ENCODE measurements around the gene KLHL30.
"Not testable (repeated sequence)": the region's sequence is repeated elsewhere in the genome, so short reads cannot be mapped to it uniquely, and the experiment has no call there.

Gene KLHL30

DNA sequence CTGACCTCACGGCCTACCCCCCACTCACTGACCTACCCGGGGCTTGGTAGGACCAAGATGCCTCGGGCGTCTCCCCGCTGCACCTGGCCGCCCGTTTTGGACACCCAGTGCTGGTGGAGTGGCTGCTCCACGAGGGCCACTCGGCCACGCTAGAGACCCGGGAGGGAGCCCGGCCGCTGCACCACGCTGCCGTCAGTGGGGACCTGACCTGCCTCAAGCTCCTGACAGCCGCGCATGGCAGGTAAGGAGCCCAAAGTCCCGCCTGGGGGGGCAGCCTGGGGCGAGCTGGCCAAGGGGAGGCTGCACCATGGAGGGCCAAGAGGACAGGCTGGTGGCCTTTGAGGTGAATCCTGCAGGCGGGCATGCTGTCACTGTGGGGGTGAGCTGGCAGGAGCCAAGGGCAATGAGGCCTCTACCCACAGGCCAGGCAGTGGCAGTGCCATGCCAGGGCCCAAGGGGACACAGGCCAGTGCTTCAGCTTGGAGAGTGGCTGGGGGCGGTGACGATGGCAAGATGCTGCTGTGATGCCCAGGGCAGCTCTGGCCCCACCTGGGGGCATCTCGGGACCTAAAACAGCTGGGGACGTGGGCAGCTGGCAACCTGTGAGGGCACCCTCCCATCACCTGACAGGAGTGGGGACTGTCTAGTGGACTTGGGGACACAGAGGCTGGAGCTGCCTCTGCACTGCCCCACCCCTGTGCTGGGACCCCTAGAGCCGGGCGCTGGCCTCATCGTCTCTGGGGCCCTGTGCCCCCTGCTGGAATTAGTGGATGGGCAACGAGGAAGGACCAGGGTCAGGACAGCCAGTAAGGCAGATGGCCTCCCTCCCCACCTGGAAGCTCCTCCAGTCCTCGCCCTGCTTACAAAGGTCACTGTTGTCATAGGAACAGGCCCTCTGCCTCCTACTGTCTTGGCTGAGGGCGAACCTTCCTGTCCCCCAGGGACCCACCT is 36.3 kb upstream of the KLHL30 start:
- in situ Hi-C loops (cut with MboI; ENCODE audit: low sequenced_read_pairs), result no loop called here

DNA sequence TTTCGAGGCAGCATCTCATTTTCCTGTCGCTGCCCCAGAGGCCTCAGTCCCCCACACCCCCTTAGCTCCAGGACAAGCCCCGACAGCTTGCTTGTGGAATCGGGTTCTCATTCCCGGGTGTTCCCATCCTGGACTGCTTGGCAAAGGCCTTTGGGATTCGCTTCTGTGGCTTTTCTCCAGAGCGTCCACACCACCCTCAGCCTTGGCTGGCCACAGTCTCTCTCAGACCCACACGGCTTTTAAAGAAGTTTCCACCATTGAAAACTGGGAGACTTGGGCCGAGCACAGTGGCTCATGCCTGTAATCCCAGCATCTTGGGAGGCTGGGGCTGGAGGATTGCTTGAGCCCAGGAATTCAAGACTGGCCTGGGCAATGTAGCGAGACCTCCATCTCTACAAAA is 35.6 kb upstream of the KLHL30 start:
- in situ Hi-C loops (cut with MboI; ENCODE audit: low sequenced_read_pairs), result no loop called here

DNA sequence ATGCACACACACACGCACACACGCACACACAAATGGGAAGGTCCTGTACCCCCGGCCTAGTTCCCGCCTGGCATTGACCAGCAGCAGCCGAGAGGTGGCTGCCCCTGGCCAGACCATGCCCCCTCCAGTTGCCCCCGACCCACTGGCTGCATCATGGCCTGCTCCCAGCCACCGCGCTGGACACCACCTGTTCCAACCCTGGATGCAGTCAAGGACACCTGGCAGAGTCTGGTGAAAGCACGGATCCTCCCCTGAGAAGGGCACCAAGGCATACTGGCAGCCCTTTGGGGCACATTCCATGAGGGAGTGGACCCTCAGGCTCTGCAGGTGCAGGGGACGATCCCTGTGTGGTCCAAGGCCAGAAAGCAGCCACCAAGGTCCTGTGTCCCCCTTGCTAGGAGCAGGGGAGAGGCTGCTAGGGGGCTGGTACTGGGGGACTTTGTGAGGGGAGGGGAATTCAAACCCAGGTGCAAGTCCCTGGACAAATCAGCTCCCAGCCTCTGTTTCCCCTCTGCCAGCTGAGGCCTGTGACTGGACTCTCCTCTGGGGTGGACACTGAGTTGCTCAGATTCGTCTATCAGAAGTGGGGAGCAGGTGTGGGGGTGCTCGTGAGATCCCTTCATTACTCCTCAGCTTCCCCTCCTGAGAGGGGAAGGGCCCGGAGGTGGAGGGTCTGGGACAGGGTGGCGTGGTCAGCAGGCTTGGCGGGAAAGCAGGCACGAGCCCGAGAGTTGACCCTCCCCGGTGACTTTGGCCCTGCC is 34.8 kb upstream of the KLHL30 start:
- in situ Hi-C loops (cut with MboI; ENCODE audit: low sequenced_read_pairs), result no loop called here

DNA sequence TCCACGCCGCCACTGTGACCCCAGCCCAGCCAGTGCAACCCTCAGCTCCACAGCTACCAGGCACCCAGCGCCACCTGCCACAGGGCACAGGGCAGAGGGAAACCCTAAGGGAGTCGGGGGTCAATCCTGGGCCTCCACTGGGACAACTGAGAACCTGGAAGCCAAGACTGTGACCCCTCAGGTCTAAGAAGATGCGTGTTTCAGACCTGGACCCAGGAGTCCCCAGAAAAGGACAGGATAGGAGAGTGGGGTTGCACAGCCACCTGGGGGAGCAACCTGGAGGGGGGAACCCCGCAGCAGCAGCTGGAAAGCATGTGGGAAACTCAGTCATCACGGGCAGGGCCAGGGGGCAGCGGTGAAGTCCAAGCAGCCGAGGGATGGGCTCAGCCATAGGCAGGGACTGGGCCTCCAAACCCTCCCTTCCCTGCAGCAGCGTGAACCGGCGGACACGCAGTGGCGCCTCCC is 34.2 kb upstream of the KLHL30 start:
- in situ Hi-C loops (cut with MboI; ENCODE audit: low sequenced_read_pairs), result no loop called here

DNA sequence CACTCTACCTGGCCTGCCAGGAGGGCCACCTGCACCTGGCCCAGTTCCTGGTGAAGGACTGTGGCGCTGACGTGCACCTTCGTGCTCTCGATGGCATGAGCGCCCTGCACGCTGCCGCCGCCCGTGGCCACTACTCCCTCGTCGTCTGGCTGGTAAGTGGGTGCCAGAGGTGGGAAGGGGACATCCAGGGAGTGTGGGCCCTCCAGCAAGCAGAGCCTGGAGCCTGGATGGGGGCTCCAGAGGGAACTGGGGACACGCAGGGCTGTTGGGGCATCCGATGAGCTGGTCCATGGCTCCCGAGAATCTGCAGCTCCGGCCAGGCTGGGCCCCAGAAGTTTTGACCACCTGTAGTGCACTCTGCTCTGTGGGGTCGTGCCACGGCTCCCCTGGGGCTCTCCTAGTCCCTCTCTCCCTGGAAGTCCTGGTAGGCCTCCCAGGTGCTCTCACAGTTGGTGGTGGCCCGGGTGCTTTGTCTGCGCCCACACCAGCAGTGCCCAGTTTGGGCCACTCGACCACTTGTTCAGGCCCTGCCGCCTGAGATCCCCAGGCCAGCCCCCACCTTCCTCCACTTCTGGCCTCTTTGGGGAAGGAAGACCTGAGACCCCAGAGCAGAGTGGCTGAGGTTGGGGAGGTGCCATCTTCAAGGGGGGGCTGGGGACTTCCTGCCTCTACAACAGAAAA is 33.6 kb upstream of the KLHL30 start:
- in situ Hi-C loops (cut with MboI; ENCODE audit: low sequenced_read_pairs), result no loop called here

DNA sequence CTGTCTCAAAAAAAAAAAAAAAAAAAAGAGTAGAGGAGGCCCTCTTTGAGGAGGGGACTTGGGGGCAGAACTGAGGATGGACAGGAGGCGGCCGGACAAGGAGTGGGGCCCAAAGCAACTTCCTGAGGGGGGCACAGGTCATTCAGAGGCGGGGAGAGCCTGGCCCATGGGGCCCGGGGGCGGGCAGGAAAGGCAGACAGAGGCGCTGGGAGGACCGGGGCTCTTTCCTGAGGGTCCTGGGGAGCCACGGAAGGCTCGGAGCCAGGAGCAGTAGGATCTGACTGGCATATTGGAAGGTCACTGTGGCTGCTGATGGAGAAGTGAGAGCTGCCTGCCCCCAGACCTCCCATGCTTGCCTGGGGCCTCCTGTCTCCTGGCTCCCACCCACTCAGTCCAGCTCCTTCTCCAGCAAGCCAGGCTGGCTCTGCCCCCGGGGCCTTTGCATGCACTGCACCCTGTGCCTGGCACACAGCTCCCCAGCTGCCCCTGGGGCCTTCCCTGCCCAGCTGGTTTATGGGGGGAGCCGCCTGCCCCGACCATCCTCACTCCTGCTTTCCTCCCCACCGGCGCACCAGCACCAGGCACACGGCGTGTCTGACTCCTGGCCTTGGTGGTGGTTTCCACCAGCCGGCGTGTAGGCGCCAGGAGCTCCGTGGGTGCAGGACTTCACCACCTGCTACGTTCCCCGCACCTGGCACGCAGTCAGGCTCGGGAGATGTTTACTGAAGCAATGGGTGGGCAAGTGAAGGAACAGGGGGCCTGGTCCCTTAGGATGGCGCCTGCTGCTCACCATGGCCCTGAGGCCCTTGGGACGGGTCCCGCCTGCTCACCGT is 32.7 kb upstream of the KLHL30 start:
- in situ Hi-C loops (cut with MboI; ENCODE audit: low sequenced_read_pairs), result no loop called here

DNA sequence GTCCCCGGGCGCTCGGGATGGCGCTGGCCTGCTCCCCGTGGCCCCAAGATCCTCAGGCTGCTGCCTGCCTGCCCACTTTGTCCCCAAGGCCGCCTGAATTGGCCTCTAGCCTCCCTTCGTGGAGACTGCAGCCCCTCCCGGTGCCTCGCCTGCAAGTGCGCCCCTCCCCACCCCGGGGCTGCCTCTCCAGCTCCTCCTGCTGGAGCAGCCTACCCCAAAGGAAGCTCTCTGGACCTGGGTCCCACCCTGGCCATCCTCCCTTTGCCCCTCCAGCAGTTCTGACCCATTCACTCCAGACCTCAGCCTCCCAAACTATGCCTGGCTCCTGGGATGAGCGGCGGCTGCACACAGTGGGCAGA is 32.1 kb upstream of the KLHL30 start:
- in situ Hi-C loops (cut with MboI; ENCODE audit: low sequenced_read_pairs), result no loop called here

DNA sequence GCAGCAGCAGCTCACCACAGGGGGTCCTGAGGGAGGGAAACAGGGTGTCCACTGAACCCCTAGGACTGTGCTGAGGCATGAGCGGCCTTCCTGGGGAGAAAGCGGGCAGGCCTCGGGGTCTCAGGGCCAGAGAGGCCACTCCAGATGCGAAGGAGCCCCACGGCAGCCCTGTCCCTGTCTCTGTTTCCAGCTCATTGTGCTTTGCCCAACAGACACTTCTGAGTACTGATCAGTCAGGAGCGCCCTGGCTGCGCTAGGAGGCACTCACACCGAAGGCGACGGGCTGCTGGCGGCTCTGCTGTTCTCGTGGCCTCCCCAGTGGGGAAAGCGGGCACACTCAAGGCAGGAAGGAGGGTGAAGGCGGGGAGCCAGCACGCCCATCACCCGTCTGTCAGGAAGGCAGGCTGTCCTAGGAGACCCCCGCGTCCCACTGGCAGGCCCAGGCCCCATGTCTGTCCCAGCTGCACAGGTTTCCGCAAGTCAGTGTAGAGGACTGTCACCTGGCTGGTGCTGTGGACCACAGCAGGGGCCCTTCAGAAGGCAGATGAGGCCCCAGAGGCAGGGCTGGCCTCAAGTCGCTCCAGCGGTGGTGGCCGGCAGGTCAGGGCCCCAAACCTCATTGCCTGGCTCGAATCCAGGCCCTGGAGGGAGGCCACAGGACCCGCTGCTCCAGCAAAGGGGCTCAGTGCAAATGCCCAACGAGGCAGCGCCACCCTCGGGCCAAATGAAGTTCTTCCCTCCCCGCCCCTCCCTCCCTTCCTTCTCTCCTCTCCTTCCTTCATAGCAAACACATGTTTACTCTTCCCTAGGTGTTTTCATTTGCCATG is 31.6 kb upstream of the KLHL30 start:
- in situ Hi-C loops (cut with MboI; ENCODE audit: low sequenced_read_pairs), result no loop called here

DNA sequence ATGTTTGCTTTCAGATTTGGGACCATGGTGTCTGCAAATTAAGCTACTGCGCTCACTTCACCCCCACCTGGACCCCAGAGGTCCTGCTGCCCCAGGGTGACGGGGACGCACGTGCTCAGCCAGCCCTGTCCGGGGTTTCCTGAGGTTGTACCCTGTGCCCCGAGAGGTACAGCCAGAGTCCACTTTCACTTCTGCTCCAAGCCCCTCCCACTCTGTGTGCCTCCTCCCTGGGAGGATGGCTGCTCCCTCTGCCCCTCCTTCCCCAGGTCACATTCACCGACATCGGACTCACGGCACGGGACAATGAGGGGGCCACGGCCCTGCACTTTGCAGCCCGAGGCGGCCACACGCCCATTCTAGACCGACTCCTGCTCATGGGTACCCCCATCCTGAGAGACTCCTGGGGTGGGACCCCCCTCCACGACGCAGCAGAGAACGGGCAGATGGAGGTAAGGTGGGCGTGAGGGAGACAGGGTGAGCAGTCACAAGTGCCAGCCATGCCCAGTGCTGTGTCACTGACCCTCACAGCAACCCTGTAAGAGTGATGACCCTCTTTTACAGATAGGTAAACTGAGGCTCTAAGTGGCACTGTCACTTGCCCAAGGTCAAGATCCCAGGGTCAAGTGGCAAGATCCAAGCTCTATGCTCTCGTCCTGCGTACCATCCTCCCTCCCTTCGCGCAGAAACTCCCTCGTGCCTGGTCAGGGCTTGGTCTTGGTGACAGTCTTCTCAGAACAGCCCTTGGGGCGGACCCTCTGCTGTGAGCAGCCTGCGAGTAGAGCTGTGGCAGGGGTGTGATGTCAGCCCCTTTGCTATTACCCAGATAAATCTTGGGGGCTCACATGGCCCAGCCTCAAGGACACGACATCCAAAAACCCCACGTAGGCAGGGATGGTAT is 30.7 kb upstream of the KLHL30 start:
- in situ Hi-C loops (cut with MboI; ENCODE audit: low sequenced_read_pairs), result no loop called here

DNA sequence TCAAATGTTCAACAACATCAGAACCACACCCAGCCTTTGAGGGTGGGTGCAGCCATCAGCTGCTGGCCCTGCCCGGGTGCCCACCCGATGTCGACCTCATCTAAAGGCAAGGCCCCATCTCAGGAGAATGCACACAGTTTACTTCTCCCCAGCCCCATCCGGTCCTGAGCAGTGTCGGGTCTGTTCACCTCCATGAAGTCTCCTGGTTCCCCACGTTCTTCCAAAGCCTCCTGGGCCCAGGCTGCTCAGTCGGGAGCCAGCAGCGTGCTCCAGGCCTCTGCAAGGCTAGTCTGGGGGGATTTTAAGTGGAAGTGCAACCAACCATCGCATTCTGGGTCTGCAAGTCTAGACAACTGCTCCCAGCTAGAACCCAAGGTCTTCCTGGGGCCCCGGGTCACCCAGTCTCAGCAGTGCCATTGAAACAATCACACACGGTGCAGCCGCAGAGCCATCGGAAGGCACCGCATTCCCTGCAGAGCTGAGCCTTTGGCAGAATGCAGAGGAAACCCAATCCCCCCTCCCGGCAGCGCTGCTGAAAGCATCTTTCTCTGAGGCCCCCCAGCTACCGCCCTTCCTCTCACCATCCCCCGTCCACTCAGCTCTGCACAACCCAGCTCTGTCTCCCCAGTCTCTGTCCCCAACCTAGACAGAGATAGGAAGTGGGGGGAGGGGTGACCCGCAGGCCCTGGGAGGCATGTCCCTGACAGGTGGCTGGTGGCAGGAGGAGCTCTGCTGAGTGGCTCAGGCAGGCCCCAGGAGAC is 29.9 kb upstream of the KLHL30 start:
- in situ Hi-C loops (cut with MboI; ENCODE audit: low sequenced_read_pairs), result no loop called here

DNA sequence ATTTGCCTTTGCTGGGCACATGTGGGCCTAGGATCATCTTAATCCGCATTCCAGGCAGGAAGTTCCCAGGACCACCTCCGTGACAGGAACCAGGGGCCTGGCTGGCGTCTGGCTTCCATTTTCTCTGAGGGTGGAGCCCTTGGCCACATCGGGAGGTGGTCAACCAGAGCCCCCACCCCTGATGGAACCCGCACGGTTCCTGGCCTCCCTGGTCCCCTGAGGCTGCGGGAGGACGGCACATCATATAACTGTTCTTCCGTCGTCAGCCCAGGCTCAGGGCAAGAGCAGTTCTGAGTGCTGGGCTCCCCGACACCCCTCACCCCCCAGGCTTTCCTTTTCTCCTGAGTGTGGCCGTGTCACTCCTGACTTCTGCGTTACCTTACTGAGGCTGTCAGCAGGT is 24.9 kb upstream of the KLHL30 start:
- in situ Hi-C loops (cut with MboI; ENCODE audit: low sequenced_read_pairs), result no loop called here

DNA sequence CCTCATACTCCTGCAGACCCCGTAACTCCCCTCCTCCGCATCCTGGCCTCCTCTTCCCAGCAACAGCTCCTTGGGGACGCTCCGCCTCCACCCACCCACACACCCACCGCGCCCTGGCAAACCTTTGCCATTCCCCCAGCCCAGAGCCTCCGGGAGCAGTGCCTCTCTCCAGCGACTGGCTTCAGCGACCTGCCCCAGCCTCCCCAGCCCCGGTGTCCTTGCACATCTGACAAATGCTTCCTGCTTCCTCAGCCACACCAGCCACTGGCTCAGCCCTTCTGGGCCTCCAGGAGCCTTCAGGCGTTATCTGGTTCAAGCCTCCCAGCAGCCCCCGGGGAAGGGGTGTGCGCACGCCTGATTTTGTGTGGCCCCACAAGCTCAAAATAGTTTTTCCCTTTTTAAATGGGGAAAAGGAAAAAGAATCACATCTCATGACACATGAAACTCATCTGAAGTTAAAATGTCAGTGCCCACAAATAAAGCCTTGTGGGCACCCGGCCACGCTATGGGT is 24.1 kb upstream of the KLHL30 start:
- in situ Hi-C loops (cut with MboI; ENCODE audit: low sequenced_read_pairs), result no loop called here

DNA sequence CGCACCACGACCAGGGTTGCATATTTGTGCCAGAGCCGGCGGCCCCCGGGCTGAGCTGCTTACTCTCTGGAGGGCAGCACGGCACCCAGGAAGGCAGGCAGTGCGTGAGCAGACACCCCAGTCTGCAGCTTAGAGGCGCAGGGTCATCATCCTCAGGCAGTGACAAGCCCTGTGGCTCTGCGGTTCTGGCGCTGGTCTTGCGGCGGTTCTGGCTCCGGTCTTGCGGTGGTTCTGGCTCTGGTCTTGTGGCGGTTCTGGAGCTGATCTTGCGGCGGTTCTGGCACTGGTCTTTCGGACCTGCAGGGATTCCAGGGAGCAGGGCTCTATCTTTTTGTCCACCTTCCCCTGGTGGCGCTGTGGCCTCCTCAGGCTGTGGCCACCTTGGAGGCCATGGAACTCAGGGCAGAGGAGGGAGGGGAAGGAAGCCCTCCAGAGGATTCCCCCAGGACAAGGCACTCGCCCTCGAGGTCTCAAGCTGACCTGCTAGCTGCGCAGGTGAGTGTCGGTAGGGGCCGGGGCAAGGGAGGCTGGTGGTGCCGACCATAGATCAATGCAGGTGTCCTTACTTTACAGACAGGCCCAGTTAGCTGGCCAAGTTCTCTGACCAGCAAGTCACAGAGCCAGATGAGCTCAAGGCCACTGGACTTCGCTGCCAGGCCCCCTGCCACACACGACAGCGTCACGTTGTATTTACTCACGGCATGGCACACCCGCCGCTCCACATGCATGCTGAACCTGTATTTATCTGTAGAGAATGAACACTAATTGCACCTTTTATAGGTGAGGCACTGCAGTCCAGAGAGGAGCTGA is 23.4 kb upstream of the KLHL30 start:
- in situ Hi-C loops (cut with MboI; ENCODE audit: low sequenced_read_pairs), result no loop called here

DNA sequence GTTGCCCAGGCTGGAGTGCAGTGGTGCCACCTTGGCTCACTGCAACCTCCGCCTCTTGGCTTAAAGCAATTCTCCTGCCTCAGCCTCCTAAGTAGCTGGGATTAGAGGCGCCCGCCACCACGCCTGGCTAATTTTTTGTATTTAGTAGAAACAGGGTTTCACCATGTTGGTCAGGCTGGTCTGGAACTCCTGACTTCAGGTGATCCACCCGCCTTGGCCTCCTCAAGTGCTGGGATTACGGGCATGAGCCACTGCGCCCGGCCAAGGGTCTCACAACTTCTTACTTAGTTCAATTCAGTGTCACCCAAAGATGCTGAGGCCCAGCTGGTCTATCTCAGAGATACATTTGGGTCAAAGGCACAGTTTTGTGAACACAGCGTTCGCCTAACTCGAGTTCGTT is 22.8 kb upstream of the KLHL30 start:
- in situ Hi-C loops (cut with MboI; ENCODE audit: low sequenced_read_pairs), result not testable (repeated sequence)

DNA sequence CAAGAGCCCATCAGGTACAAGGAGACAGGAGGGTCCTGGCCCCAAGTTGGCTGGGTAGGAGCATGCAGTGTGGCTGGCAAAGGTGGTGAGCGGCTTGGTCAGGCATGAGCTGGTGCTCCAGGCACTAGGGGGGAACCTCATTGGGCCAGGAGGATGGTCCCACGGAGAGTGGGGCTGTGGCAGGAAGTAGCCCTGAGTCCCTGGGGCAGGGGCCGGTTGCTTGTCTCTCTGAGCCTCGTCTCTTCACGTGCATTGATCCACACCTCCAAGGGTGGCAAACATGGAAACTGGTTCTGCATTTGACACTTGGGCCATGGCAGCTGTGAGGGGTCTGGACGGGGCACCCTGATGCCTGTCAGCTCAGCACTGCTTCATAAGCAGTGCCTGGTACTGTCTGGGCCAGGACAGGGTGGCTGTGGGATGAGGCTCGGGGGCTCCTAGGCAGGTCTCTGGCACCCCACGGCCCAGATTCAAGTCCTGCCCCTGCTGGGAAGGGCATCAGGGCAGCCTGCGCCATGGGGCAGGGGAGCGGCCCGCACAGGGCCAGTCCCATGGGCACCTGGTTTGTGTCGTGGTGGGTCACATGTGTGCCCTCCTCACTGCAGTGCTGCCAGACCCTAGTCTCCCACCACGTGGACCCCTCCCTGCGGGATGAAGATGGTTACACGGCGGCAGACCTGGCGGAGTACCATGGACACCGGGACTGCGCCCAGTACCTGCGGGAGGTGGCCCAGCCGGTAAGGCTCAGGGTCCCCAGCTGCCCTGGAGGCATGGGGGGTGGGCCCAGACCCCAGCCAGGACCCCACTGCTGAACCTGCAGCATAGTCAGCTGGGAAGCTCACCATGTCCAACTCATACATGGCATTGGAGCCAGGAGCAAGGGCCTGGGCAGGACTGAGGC is 21.9 kb upstream of the KLHL30 start:
- in situ Hi-C loops (cut with MboI; ENCODE audit: low sequenced_read_pairs), result no loop called here
